Panc1 (cell line): Measurements from ENCODE around the gene GCK.

Experiments used
- CTCF ChIP-seq: fragments of 450-650 bp; IDR thresholded peaks from 2 replicates; pipeline ENCODE4 v1.5.1; 2017; ENCODE audit warnings: mild to moderate bottlenecking
- POLR2AphosphoS5 ChIP-seq: IDR thresholded peaks from 2 replicates; pipeline ENCODE4 v1.6.1; 2012; ENCODE audit warnings: mild to moderate bottlenecking, low read depth, low read length, moderate library complexity

GRCh38 chr7:44156453-44157010 is 32.7 kb downstream of the GCK start:
- TF ChIP-seq CTCF = no peak
- TF ChIP-seq POLR2AphosphoS5 = no peak
